ENCODE data around the gene MOCS1.

The MOCS1 gene

DNA sequence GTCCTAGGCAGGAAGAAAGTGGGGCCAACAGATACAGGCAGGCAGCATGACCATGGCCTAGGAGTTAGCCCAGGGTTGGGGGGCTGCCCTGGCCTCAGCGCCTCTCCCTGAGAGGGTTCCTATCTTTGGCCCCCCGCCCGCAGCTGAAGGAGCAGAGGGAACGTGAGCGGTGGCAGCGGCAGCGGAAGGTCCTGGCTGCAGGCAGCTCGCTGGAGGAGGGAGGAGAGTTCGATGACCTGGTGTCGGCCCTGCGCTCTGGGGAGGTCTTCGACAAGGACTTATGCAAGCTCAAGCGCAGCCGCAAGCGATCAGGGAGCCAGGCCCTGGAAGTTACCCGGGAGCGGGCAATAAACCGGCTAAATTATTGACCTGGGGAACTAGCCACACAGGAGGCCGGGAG, 32.6 kb downstream of the MOCS1 start:
- DNase-seq: no peak

DNA sequence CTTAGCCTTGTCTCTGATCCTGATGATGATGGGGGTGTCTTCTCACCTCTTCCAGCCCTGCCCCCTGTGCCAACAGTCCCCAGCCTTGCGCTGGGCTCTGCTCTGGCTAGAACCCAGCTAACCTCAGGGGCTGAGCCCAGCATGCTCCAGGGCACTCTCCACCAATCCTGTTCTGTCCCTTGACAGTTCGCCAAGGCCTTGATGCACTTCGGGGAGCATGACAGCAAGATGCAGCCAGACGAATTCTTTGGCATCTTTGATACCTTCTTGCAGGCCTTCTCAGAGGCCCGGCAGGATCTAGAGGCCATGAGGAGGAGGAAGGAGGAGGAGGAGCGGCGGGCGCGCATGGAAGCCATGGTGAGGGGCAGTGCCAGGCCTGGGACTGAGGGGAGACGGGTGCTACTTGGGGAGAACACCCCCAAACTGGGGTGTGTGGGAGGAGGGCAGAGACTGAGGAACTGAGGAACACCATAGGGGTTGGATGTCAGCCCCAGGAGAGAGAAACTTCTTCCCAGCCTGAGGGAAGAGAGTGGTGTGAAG, 33.1 kb downstream of the MOCS1 start:
- DNase-seq: no peak

DNA sequence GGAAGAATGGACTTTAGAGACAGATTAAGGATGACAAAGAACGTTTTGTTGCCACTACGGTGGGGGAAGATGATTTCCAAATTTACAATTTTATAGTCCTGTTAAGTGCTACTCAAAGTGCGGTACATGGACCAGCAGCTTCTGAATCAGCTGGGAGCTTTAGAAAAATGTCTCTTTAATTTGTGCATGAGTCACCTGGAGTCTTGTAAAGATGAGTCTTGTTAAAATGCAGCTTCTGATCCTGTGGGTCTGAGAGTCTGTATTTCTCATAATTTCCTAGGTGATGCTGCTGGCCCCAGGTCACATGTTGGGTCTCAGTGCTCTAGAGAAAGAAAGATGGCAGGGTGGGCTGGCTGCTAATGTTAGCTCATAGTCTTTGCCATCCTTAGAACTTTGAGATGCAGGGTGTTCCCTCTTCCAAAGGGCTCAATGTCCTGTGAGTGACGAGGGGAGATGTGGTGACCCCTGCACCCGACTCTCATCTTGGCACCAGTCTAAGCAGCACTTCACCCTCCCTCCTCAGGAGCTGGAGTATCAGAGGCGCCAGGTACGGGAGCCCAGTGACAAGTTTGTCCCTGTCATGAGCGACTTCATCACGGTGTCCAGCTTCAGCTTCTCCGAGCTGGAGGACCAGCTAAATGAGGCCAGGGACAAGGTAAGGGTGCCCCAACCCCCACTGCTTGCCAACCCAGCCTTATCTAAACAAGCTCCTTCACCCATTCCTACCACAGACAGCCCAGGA, 34.5 kb downstream of the MOCS1 start:
- DNase-seq: no peak

DNA sequence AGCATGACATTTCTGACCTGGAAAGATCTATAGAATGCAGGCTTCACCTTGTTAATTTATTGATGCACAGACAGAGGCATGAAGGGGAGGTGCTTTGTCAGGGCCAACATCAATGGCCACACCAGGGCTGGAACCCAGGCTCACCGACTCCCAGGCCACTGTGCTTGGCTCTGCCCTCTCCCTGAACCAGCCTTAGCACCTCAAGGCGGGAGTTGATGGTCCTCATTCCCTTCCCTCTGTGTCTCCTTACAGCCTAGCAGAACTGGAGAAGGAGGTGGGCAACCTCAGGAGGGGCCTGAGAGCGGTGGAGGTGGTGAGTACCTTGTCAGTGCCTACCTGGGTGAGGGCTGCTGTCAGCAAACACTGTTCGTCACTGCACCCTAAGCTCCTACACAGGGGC, 35.6 kb downstream of the MOCS1 start:
- no peak for DNase-seq

DNA sequence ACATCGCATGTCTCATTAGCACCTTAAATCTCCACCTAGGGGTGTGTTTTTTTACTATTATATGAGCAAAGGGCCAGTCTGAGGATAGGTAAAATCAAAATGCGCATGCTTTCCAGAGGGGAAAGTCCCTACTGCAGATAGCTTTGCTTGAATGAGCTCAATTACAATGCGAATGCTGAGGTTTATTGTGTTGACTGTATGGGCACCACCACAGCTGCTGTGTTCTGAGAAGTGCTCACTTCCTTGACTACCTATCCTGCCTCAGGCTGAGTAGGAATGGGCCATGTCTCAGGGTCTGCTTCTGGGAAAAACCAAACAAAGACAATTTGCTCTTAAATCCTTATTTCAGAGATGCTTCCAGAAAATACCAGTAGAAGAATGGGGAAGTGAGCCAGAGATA, 36.6 kb downstream of the MOCS1 start:
- DNase-seq: no peak

DNA sequence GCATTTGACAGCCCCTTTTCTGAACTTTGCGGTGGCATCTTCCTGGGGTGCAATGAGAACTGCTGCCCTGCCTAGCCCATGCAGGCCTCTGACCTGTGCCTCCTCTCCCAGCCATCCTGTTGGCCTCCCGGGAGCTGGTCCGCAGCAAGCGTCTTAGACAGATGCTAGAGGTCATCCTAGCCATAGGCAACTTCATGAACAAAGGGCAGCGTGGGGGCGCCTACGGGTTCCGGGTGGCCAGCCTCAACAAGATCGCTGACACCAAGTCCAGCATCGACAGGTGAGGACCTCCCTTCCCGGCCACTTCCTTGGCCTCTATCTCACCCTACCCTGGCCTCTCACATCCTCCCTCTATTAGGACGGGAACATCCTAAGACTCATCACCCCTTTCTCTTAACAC, 37.6 kb downstream of the MOCS1 start:
- DNase-seq: no peak

DNA sequence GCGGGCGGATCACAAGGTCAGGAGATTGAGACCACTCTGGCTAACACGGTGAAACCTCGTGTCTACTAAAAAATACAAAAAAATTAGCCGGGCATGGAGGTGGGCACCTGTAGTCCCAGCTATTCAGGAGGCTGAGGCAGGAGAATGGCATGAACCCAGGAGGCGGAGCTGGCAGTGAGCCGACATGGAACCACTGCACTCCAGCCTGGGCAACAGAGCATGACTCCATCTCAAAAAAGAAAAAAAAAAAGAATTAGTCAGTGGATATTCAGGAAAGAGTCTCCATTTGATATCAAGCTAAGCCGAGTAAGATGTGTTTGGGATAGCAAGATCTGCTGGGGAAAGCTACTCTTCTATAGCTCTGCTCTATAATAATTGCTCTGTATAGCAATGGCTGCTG, 41.0 kb downstream of the MOCS1 start:
- DNase-seq: no peak

DNA sequence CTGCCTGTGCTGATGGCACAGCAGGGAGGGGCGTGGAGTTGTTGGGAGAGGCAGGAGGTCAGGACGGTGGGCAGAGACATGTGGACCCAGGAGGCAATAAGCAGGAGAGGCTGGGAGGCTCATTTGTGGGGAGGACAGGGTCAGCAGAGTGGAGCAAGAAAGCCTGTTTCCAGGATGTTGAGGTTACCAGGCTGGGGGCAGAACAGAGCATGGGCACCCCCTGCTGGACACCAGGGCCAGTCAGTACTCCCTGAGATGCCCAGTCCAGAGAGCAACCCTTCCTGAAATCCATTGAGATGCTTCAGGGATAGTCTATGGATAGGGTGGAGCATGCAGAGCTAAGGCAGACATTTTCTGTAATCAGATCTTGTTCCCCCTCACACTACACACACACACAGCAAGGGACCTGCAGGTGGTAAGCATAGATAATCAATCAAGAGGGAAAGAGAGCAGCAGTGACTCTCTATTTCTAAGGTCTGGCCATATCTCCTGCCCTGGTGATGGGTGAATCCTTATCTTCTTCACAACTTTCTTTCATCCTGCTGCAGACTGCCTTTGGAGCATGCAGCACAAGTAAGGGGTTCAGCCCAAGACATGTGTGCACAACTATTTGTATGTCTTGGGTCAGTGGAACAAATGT, 41.7 kb downstream of the MOCS1 start:
- DNase-seq: peak; percentile 46

DNA sequence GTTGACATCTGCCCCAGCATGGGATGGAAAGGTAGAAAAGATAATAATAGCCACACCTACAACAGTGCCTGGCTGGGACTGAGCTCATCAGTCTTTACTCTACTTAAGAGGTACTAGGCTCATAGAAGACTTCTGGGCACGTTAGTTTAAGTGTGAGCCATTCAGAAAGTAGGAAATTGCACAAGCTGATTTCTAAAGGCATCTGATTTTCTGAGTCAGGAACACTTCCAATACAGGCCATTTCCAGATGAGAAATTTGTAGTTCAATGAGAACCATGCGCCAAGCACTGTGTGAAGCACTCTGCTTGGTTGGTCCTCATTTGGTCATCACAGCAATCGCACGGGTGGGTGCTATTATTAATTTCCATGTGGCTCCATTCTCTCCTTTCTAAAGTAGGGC, 42.3 kb downstream of the MOCS1 start:
- no peak for DNase-seq

DNA sequence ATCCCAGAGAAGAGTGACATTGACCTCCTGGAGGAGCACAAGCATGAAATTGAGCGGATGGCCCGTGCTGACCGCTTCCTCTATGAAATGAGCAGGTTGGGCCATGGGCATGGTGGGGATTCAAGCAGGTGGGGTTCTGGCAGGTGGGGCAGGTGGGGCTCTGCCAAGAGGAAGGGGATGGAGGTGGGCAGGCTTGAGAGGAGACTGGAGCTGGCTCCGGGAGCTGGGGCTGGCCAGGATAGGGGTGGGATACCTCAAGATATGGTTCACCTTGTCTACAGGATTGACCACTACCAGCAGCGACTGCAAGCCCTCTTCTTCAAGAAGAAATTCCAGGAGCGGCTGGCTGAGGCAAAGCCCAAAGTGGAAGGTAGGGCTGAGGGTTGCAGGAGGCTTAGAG, 42.9 kb downstream of the MOCS1 start:
- DNase-seq: no peak

DNA sequence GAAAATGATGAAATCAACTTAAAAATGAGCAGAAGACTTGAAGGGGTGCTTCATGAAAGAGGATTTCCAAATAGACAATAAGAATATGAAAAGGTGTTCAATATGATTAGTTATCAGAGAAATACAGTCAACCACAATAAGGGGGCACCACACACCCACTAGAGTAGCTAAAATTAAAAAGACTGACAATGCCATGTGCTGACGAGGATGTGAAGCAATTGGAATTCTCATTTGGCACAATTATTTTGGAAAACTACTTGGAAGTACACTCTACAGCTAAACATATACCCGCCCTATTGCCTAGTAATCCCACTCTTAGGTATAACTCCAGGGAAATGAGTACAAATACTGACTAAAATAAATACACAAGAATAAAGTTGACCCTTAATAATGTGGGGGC, 45.0 kb downstream of the MOCS1 start:
- DNase-seq: no peak

DNA sequence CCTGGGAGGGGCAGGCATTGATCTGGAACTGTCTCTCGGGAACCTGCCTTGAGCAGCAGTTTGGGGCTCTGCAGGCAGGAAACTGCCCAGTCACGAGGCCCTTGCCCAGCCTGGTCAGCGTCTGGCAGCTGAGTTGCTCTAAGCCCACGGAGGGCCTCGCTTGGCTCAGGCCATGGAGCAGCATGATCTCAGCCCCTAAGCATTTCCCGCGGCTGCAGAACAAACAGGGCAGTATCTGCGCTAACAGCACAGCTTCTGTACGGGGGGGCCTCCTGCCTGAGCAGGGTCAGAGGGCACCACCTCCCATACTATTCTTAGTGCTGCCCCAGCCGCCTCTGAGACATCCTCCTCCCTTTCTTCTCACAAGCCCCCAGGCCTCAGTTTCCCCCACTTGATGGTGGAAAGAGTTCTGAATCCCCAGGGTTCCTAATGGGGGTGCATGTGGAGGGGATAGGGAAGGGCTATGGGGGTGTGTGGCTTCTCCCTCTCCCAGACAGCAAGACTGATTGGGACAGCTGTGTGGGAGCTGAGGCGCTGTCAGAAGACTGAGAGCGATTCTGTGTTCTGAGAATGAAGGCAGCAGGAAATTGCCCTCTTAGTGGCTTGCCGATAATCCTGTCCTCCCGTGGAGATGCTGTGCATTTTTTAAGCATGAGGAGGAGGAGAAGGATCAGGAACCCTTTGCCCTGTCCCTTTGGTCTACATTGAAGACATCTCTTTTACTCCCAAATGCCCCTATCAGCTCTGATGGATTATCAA, 46.4 kb downstream of the MOCS1 start:
- peak; percentile 36 for DNase-seq

DNA sequence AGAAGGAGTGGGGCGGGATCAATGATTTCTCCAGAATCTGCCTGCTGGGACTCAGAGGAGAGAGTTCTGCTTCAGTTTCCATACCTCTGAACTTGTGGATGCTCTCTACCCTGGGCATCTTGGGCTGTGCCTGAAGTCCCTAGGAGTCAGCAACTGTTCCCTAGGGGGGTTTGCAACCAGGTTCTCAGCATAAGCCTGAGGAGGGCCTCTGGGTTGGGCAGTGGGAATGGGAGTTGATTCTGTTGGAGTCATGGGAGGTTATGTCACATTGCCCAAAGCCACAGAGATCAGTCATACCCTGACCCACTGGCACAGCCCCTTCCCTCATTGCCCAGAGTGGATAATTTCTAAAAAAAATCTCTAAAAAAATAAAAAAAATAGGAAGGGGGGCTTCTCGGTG, 47.4 kb downstream of the MOCS1 start:
- DNase-seq: no peak

DNA sequence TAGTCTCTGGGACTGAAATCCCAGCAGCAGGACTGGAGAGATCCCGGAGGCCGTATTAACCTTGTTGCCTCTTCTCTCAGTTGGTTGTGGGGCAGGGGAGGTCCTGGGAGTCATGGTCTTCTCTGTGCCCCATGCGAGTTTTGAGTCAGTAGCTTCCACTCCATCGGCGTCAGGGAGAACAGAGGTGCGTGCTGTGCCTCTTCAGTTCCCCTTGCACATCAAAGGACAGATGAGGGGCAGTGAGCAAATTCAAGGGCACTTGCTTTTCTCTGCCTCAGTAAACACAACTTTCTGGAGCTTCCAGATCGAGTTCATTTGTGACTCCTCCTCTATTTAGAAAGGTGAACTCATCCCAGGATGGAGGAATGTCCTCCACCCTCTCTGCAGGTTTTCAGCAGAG, 48.6 kb downstream of the MOCS1 start:
- no peak for DNase-seq

DNA sequence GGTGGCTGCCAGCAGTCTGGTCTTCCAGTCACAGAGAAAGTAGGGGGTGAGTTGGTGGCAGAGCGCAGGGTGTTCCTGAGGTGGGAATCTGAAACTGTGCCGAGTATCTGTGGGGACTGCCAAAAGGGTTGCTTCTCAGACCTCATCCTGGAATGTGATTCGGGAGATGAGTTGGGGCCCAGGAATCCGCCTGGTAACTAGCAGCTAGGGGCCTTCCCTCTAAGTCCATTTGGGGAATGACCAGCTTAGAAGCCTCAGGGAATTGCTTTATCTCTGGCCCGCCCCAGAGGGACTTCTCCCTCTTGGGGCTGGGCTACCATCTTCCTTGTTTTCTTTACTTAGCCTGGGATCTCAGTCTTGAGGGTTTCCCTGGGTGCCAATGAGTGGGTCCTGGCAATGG, 49.6 kb downstream of the MOCS1 start:
- no peak for DNase-seq

DNA sequence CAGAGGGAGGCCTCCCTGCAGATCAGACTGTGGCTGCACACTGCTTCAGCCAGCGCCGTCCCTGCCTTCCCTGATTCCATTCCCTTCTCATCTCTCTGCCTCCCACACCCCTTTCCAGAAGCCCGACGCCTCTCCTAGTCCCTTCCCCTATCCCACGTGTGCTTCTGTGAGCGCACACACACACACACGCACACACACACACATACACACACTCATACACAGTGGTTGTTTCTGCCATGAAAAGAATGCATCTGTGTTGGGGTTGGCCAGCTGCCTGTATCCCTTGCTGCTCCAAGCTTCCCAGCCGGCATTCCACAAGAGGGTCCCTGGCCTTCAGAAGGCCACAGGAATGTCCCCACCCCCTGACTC, 51.7 kb downstream of the MOCS1 start:
- DNase-seq: no peak

DNA sequence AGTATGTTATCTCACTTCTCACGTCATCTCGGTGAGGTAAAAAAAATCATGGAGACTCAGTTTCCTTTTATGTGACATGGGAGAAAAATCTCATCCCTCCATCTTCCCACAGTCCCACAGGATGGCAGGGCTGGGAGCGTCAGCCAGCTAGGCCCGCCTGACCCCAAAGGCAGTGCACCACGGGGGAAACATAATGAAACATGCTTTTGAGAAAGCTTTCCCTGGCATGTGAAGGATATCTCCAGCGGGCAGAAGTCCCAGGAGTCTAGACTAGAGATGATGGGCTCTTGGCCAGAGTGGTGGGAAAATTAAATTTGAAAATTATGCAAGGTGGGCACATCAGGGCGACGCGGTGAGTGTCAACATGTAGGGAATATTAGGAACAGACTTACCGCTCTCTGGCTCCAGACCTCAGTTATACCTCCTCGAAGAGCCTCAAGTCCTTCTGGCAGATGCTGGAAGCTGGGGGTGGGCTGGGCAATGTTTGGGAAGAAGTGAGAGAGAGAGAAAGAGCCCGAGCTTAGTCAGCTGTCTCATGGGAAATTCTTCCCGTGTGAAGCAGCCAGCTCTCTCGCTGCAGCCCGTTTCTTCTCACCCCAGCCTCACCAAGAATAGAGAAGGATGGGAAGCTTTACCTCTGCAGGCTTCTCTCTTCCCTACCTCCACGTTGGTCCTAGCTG, 52.3 kb downstream of the MOCS1 start:
- DNase-seq: no peak

DNA sequence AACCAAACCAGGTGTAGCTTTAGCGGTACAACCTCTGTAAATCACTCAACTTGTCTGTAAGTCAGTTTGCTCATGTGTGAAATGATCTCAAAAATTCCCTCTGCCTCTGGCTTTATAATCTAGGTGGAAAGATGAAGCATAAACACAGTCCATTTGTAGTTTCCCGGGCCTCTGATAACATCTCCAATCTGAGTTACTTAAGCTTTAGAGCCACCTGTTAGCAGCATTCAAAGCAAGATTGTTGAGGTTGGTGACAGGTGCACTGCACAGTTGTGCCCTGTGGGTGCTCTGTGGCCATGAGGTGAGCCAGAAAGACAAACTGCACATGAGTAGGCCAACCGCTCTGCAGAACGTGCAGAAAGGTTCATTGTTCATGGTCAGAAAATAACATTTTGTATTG, 53.7 kb downstream of the MOCS1 start:
- DNase-seq: no peak

DNA sequence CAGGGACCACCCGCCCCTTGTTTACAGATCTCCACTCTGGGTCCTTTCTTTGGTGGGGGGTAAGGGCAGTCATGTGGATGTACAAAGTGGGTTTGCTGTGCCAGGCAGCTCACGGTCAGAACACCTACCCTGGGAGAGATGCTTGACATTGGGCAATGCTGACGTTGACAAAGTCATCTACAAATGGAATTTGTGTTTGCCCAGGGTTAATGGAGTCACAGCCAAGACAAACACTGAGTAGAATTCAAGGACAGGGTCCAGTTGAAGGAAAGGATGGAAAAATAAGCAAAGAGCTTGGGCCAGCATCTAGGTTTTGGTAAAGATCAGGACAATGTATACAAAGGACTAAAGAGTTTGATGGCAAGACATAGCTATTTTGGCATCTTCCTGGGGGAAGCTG, 54.7 kb downstream of the MOCS1 start:
- no peak for DNase-seq

DNA sequence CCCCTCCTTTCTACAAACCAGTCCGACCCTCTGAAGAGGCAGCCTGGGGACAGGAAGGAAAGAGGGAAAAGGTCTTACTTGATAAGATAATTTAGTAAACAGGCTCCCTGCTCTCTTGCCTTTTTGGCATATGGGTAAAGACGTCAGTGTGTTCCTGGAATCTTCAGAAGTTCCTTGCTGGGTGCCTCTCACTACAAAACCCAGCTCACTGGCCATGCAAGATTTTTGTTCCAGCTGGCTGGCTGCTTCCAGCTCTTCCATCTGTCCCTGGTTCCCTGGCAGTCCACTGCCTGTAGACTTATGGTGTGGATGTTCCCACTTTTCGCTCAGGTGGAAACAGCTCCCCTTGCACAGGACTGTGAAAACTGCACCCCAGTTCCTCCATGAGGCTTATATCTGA, 57.4 kb downstream of the MOCS1 start:
- DNase-seq: no peak

DNA sequence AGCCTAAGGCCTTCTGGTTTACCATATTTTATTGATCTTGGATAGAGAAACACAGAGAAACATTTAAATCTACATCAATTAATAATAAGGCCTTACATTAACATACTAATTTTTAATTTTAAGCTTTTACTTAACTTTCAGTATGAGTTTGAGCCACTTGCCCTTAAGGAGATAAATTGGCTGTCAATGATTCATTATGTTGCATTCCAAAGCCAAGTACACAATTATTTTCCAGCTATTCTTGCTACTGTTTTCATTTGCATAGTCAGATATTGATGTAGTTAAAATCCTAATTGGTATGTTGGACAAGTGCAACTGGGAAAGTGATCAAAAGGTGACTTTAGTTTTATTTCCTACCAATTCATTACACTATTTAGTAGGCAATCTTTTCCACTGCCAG, 58.2 kb downstream of the MOCS1 start:
- DNase-seq: no peak

DNA sequence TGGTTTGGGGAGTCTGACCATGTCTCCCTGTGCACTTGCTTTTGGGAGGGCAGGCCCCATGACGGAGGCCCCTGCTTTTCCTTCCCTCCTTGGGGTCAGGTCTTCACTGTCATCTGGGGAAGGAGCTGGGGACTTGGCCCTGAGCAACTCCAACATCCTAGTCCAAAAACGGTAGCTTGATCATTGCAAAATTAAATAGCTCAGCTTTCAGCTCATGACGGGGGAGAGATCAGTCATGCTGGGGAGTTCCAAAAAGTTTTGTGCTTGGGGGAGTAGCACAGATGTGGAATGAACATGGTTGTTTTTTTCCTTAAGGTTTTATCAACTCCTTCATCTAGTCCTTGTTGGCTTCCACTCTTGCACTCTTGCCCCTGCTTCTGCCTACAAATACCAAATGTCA, 60.8 kb downstream of the MOCS1 start:
- DNase-seq: no peak

DNA sequence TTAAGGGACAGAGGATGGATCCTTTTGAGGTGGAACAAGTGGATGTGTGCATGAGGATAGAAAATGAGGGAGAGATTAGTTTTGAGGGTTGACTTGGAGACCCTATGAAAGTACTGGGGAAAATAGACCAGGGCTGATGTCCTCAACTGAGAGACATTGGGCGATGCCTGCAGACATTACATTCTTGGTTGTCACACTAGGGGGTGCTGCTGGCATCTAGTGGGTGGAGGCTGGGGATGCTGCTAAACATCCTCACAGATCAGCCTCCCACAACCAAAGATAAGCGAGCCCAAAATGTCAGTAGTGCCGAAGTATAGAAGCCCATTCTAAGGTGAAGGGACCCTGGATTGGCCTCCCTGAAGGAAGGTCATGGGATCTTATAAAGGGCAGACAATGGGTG, 63.3 kb downstream of the MOCS1 start:
- no peak for DNase-seq

DNA sequence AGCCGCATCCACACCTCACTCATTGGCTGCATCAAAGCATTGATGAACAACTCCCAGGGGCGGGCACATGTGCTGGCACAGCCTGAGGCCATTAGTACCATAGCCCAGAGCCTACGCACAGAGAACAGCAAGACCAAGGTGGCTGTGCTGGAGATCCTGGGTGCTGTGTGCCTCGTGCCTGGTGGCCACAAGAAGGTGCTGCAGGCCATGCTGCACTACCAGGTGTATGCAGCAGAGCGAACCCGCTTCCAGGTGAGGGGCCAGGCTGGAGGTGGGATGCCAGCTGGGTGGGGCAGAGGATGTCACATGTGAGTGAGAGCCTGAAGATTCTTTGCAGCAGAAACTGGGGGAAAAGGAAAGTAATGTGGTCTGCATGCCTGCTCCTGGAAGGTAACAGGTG, 66.7 kb downstream of the MOCS1 start:
- no peak for DNase-seq
